H9 (cell line): Measurements from ENCODE around the gene FBN2. TPM values are rescaled to one million over a fixed set of nuclear protein-coding genes. Genes with fewer than 3 reads are reported as not detected.

ENCODE experiments used
- DNase-seq: peaks from one replicate; pipeline ENCODE4 v3.0.0-alpha.2; 2017
- H2AFZ ChIP-seq: one replicate; pipeline ENCODE4 v1.6.1; 2013; ENCODE audit warnings: mild to moderate bottlenecking, low read length, control low read depth, moderate library complexity
- H2AK5ac ChIP-seq: 2 replicates; pipeline ENCODE4 v1.6.1; 2013; ENCODE audit warnings: low read length, control low read depth, mixed read lengths; ENCODE audit not compliant: insufficient read length
- H2BK120ac ChIP-seq: one replicate; pipeline ENCODE4 v1.6.1; 2013; ENCODE audit warnings: low read depth, mild to moderate bottlenecking, low read length, control low read depth, inconsistent platforms; ENCODE audit not compliant: poor library complexity, severe bottlenecking
- H2BK12ac ChIP-seq: 2 replicates; pipeline ENCODE4 v1.6.1; 2013; ENCODE audit warnings: low read length, control low read depth, mixed read lengths, low read depth; ENCODE audit not compliant: insufficient read length
- H2BK15ac ChIP-seq: 2 replicates; pipeline ENCODE4 v1.6.1; 2013; ENCODE audit warnings: low read depth, low read length, control low read depth
- H2BK20ac ChIP-seq: one replicate; pipeline ENCODE4 v1.6.1; 2013; ENCODE audit warnings: low read depth, mild to moderate bottlenecking, low read length, control low read depth, inconsistent platforms; ENCODE audit not compliant: poor library complexity, severe bottlenecking
- H2BK5ac ChIP-seq: 2 replicates; pipeline ENCODE4 v1.6.1; 2013; ENCODE audit warnings: low read length, control low read depth, mixed read lengths; ENCODE audit not compliant: insufficient read length
- H3K14ac ChIP-seq: 2 replicates; pipeline ENCODE4 v1.6.1; 2013; ENCODE audit warnings: low read length, control low read depth; ENCODE audit not compliant: insufficient read depth
- H3K18ac ChIP-seq: 2 replicates; pipeline ENCODE4 v1.6.1; 2013; ENCODE audit warnings: low read depth, mild to moderate bottlenecking, mixed read lengths, low read length, control low read depth; ENCODE audit not compliant: insufficient read length
- H3K23ac ChIP-seq: 2 replicates; pipeline ENCODE4 v1.6.1; 2013; ENCODE audit warnings: low read length, control low read depth, mixed read lengths, low read depth; ENCODE audit not compliant: insufficient read length
- H3K23me2 ChIP-seq: 2 replicates; pipeline ENCODE4 v1.6.1; 2013; ENCODE audit warnings: low read depth, mild to moderate bottlenecking, mixed read lengths, low read length, control low read depth; ENCODE audit not compliant: insufficient read length, poor library complexity, severe bottlenecking
- H3K27ac ChIP-seq: 2 replicates; pipeline ENCODE4 v1.5.1; 2013; ENCODE audit warnings: low read length, control low read depth, mixed read lengths, low read depth; ENCODE audit not compliant: insufficient read length
- H3K27me3 ChIP-seq: 2 replicates; pipeline ENCODE4 v1.6.1; 2013; ENCODE audit warnings: low read length, control low read depth, inconsistent platforms; ENCODE audit not compliant: insufficient read depth
- H3K4ac ChIP-seq: 2 replicates; pipeline ENCODE4 v1.6.1; 2013; ENCODE audit warnings: low read depth, mild to moderate bottlenecking, control low read depth, inconsistent platforms, low read length, moderate library complexity
- H3K4me1 ChIP-seq: 2 replicates; pipeline ENCODE4 v1.6.1; 2013; ENCODE audit warnings: low read length, control low read depth, inconsistent platforms; ENCODE audit not compliant: insufficient read depth
- H3K4me2 ChIP-seq: 2 replicates; pipeline ENCODE4 v1.6.1; 2013; ENCODE audit warnings: low read length, control low read depth, mixed read lengths; ENCODE audit not compliant: insufficient read length, insufficient read depth
- H3K56ac ChIP-seq: 2 replicates; pipeline ENCODE4 v1.6.1; 2013; ENCODE audit warnings: low read depth, mild to moderate bottlenecking, mixed read lengths, low read length, control low read depth; ENCODE audit not compliant: insufficient read length
- H3K79me1 ChIP-seq: 2 replicates; pipeline ENCODE4 v1.6.1; 2013; ENCODE audit warnings: low read depth, mild to moderate bottlenecking, moderate library complexity, low read length, control low read depth, inconsistent platforms; ENCODE audit not compliant: insufficient read depth, poor library complexity, severe bottlenecking
- H3K79me2 ChIP-seq: 2 replicates; pipeline ENCODE4 v1.6.1; 2013; ENCODE audit warnings: low read length, control low read depth, inconsistent platforms; ENCODE audit not compliant: insufficient read depth
- H3K9ac ChIP-seq: 2 replicates; pipeline ENCODE4 v1.6.1; 2013; ENCODE audit warnings: low read length, control low read depth, mixed read lengths; ENCODE audit not compliant: insufficient read length; ENCODE audit errors: extremely low read depth
- H3K9me3 ChIP-seq: one replicate; pipeline ENCODE4 v1.6.1; 2013; ENCODE audit warnings: low read depth, low read length, inconsistent platforms; ENCODE audit not compliant: control insufficient read depth
- H3T11ph ChIP-seq: one replicate; pipeline ENCODE4 v1.6.1; 2013; ENCODE audit warnings: mild to moderate bottlenecking, low read length, control low read depth, inconsistent platforms
- H4K20me1 ChIP-seq: one replicate; pipeline ENCODE4 v1.6.1; 2013; ENCODE audit not compliant: control insufficient read depth, insufficient read length, insufficient read depth
- H4K5ac ChIP-seq: 2 replicates; pipeline ENCODE4 v1.6.1; 2013; ENCODE audit warnings: low read depth, mild to moderate bottlenecking, mixed read lengths, low read length, control low read depth; ENCODE audit not compliant: insufficient read length
- H4K8ac ChIP-seq: replicated peaks from 2 replicates; pipeline ENCODE4 v1.6.1; 2013; ENCODE audit warnings: low read length, control low read depth, mixed read lengths, low read depth; ENCODE audit not compliant: insufficient read length
- H4K91ac ChIP-seq: 2 replicates; pipeline ENCODE4 v1.6.1; 2013; ENCODE audit warnings: low read depth, mild to moderate bottlenecking, moderate library complexity, mixed read lengths, low read length, control low read depth; ENCODE audit not compliant: insufficient read length
- H3K27ac Mint-ChIP-seq, 3 experiments: 2 replicates in 2 of 3; 3 replicates in 1 of 3; pipeline ENCODE4 v1.8.0; 2020 to 2021; ENCODE audit warnings: mixed read lengths in 3 of 3, mild to moderate bottlenecking in 1 of 3, moderate library complexity in 1 of 3
- H3K27me3 Mint-ChIP-seq: 2 replicates; pipeline ENCODE4 v1.8.0; 2021; ENCODE audit warnings: low read depth, mild to moderate bottlenecking, moderate library complexity, mixed read lengths
- H3K36me3 Mint-ChIP-seq, 3 experiments: 2 replicates in 2 of 3; 3 replicates in 1 of 3; pipeline ENCODE4 v1.8.0; 2020 to 2021; ENCODE audit warnings: low read depth in 3 of 3, mixed read lengths in 3 of 3; ENCODE audit not compliant: insufficient read depth in 1 of 3
- H3K4me1 Mint-ChIP-seq, 2 experiments: 2 replicates each; pipeline ENCODE4 v1.8.0; 2020; ENCODE audit warnings: mixed read lengths in 2 of 2
- H3K4me3 Mint-ChIP-seq, 2 experiments: 2 replicates in 1 of 2; 3 replicates in 1 of 2; pipeline ENCODE4 v1.8.0; 2020 to 2021; ENCODE audit warnings: mild to moderate bottlenecking in 2 of 2, mixed read lengths in 2 of 2, moderate library complexity in 1 of 2
- H3K9me3 Mint-ChIP-seq, 2 experiments: 2 replicates in 1 of 2; 3 replicates in 1 of 2; pipeline ENCODE4 v1.8.0; 2020; ENCODE audit warnings: mild to moderate bottlenecking in 2 of 2, mixed read lengths in 2 of 2, moderate library complexity in 1 of 2
- CTCF ChIP-seq: fragments of 200-600 bp; sonication (generic); conservative IDR thresholded peaks from 3 replicates; pipeline ENCODE4 v1.8.0; 2021; ENCODE audit warnings: antibody characterized with exemption, mild to moderate bottlenecking
- WGBS: extraction: QIAGEN DNeasy Blood & Tissue Kit; methylation state at CpG from one replicate; pipeline ENCODE4 v1.1.7; 2013; ENCODE audit warnings: missing lambda C conversion rate, low lambda C conversion rate, mixed read lengths; ENCODE audit not compliant: insufficient read length; ENCODE audit errors: extremely low coverage; 5-methylcytosine and 5-hydroxymethylcytosine counted together
- total RNA-seq: library from RNA; stranded (reverse); gene quantifications from 2 replicates; pipeline ENCODE4 v1.2.1, GENCODE V29; 2021

The FBN2 gene
- total RNA-seq, 1 experiment from 2014 or later, result 8.3 TPM

DNA sequence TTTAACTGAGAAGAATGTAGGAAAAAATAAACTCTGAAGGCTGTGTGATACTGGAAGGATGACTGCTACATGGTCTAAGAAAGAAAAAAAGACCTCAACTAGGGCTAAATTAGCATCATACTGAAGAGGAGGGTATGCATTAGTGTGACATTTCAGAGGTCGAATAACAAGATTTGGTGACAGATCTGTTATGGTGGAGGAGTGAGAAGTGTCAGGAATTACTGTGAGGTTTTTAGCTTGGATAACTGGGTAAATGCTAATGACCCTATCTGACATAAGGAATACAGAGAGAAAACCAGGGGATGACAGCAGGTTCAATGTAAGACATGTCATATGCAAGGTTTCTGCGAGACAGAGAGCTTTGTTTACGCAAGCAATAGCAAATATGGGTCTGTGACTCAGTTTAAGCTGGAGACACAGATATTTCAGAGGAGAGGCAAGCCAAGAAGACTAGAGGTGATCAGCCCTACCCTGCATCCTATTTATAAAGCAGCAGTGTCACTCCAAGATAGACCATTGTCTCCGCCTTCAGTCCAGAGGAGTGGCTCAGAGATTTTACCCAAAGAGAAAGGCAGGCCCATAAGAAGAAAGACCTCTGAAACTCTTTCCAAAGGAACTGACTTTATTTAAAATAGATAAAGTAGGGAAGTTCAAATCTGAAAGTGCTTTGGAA is 44.3 kb downstream of the FBN2 start:
- H3T11ph ChIP-seq, result no peak overlapping the region
- H2AK5ac ChIP-seq, result no peak overlapping the region
- Mint-ChIP-seq H3K27me3 (no peaks in the 10 kb centered on the region), H3K4me1 (peaks cover 10 to 25% of the 10 kb centered on the region in 2 experiments), H3K27ac (no peak overlapping the region), H3K36me3 (peaks cover 0 to 4% (median 2%) of the 10 kb centered on the region in 3 experiments; a peak in 4 of 7 replicates), H3K4me3 (no peak overlapping the region), H3K9me3 (peaks cover 0 to 3% of the 10 kb centered on the region in 2 experiments; a peak in 1 of 5 replicates)
- H2BK20ac ChIP-seq, result no peak overlapping the region
- H2BK120ac ChIP-seq, result no peak overlapping the region
- no peak overlapping the region for H3K4me2 ChIP-seq
- H4K5ac ChIP-seq, result no peak overlapping the region
- no peak overlapping the region for H3K14ac ChIP-seq
- no CpG with 5 or more reads among the region's 4 CpGs for WGBS
- no peaks in the 10 kb centered on the region for H4K20me1 ChIP-seq
- H3K27ac ChIP-seq, result no peak overlapping the region
- H3K79me1 ChIP-seq, result no peaks in the 10 kb centered on the region
- no peak overlapping the region for H3K9ac ChIP-seq
- no peak overlapping the region for H3K56ac ChIP-seq
- H3K27me3 ChIP-seq, result no peaks in the 10 kb centered on the region
- DNase-seq, result no peak
- H4K8ac ChIP-seq, result no peak overlapping the region
- H4K91ac ChIP-seq, result no peak overlapping the region
- H3K23me2 ChIP-seq, result no peaks in the 10 kb centered on the region
- no peak overlapping the region for H2BK12ac ChIP-seq
- no peaks in the 10 kb centered on the region for H3K9me3 ChIP-seq
- H3K4ac ChIP-seq, result no peak overlapping the region
- H3K18ac ChIP-seq, result no peak overlapping the region
- H2BK5ac ChIP-seq, result no peak overlapping the region
- no peak for TF ChIP-seq CTCF
- H3K23ac ChIP-seq, result no peak overlapping the region
- no peak overlapping the region for H2AFZ ChIP-seq
- H3K79me2 ChIP-seq, result no peaks in the 10 kb centered on the region
- no peak overlapping the region for H2BK15ac ChIP-seq
- no peaks in the 10 kb centered on the region for H3K4me1 ChIP-seq
